HCT116 (cell line): ENCODE data around the gene NDUFA5. TPM values are rescaled to one million over a fixed set of nuclear protein-coding genes. Genes with fewer than 3 reads are reported as not detected.

Experiments
- ATAC-seq: fragments of 200-7000 bp; cut with Tn5 transposase; 2 replicates; pipeline ENCODE4 v1.9.1; 2020; ENCODE audit warnings: mild to moderate bottlenecking, moderate library complexity
- BruUV-seq: library from RNA; stranded (reverse); fragments of 400-500 nt; replicated peaks from 2 replicates; lab custom pipeline; 2021; lab: Mats Ljungman, UMichigan
- CTCF ChIA-PET: fragments of 300-600 bp; sonication (Branson Sonifier 250); formaldehyde crosslinking; loops from one replicate; lab custom pipeline; 2021; ENCODE audit warnings: antibody characterized with exemption; lab: Charles Lee
- POLR2A ChIA-PET: fragments of 300-600, 350-600 bp; sonication (Branson Sonifier 250); formaldehyde crosslinking; loops from one replicate; lab custom pipeline; 2021; ENCODE audit warnings: antibody characterized with exemption; lab: Charles Lee
- RAD21 ChIA-PET, 2 experiments: fragments of 300-600 bp; sonication (Branson Sonifier 250); formaldehyde crosslinking; loops; one replicate each; lab custom pipeline; 2023; ENCODE audit warnings: low total read pairs in 2 of 2; ENCODE audit not compliant: uncharacterized antibody in 2 of 2, unreplicated experiment in 2 of 2, low non-redundant PET in 1 of 2; lab: Charles Lee
- DNase-seq: peaks from one replicate; pipeline ENCODE4 v3.0.0-alpha.2; 2010; ENCODE audit warnings: low read depth, low spot score
- H2AFZ ChIP-seq: fragments of 200-600 bp; shearing (Covaris generic), sonication (generic); 2 replicates; pipeline ENCODE4 v1.6.1; 2017; ENCODE audit warnings: low read depth, mixed run types, mixed read lengths, antibody characterized with exemption, low read length; ENCODE audit not compliant: poor library complexity, severe bottlenecking
- H3K27ac ChIP-seq: 2 replicates; pipeline ENCODE4 v1.5.1; 2012; ENCODE audit warnings: low read depth, low read length
- H3K27me3 ChIP-seq: fragments of 200-600 bp; sonication (generic); 2 replicates; pipeline ENCODE4 v1.6.1; 2016; ENCODE audit warnings: mixed run types, low read length, mixed read lengths; ENCODE audit not compliant: insufficient read depth
- H3K36me3 ChIP-seq, 2 experiments: fragments of 200-500 bp in 1 of 2; fragments of 200-600 bp in 1 of 2; sonication (Bioruptor generic) in 1 of 2; sonication (generic) in 1 of 2; 2 replicates each; pipeline versions ENCODE4 v1.5.1 to v1.6.1; 2014 to 2016; ENCODE audit warnings: low read length in 2 of 2, inconsistent platforms in 1 of 2, mixed read lengths in 1 of 2, mixed run types in 1 of 2; ENCODE audit not compliant: insufficient read depth in 2 of 2, control insufficient read depth in 1 of 2
- H3K4me1 ChIP-seq, 2 experiments: fragments of 200-600 bp in 1 of 2; sonication (generic) in 1 of 2; 2 replicates each; pipeline versions ENCODE4 v1.5.1 to v1.6.1; 2012 to 2017; ENCODE audit warnings: low read length in 2 of 2, inconsistent platforms in 1 of 2, mild to moderate bottlenecking in 1 of 2, mixed read lengths in 1 of 2, mixed run types in 1 of 2, moderate library complexity in 1 of 2; ENCODE audit not compliant: insufficient read depth in 2 of 2, control insufficient read depth in 1 of 2
- H3K4me2 ChIP-seq: fragments of 200-600 bp; sonication (generic); 2 replicates; pipeline ENCODE4 v1.6.1; 2017; ENCODE audit warnings: mixed run types, low read length, mixed read lengths
- H3K4me3 ChIP-seq, 2 experiments: fragments of 200-600 bp in 1 of 2; sonication (generic) in 1 of 2; replicated peaks in 1 of 2; 2 replicates each; pipeline ENCODE4 v1.5.1; 2011 to 2016; ENCODE audit warnings: low read length in 2 of 2, control low read depth in 1 of 2, low read depth in 1 of 2, mild to moderate bottlenecking in 1 of 2, mixed read lengths in 1 of 2, mixed run types in 1 of 2
- H3K79me2 ChIP-seq: fragments of 200-600 bp; sonication (generic); 2 replicates; pipeline ENCODE4 v1.6.1; 2017; ENCODE audit warnings: mild to moderate bottlenecking, mixed run types, low read length, moderate library complexity, mixed read lengths; ENCODE audit not compliant: insufficient read depth
- H3K9ac ChIP-seq: fragments of 200-600 bp; sonication (generic); 2 replicates; pipeline ENCODE4 v1.6.1; 2016; ENCODE audit warnings: low read length, mixed read lengths
- H3K9me2 ChIP-seq: fragments of 200-600 bp; sonication (generic), shearing (Covaris generic); 2 replicates; pipeline ENCODE4 v1.6.1; 2017; ENCODE audit warnings: mixed run types, mild to moderate bottlenecking, moderate library complexity; ENCODE audit not compliant: insufficient read depth
- H3K9me3 ChIP-seq, 2 experiments: fragments of 200-500 bp in 1 of 2; fragments of 200-600 bp in 1 of 2; sonication (Bioruptor generic) in 1 of 2; sonication (generic) in 1 of 2; 2 replicates each; pipeline ENCODE4 v1.6.1; 2014 to 2017; ENCODE audit warnings: low read length in 2 of 2, mixed read lengths in 2 of 2, inconsistent platforms in 1 of 2, low read depth in 1 of 2, mild to moderate bottlenecking in 1 of 2, mixed run types in 1 of 2, moderate library complexity in 1 of 2; ENCODE audit not compliant: control insufficient read depth in 1 of 2, insufficient read depth in 1 of 2
- H4K20me1 ChIP-seq: fragments of 200-600 bp; sonication (generic), shearing (Covaris generic); 2 replicates; pipeline ENCODE4 v1.6.1; 2017; ENCODE audit warnings: mixed run types, mild to moderate bottlenecking, moderate library complexity; ENCODE audit not compliant: insufficient read depth
- ATF3 ChIP-seq: IDR thresholded peaks from 2 replicates; pipeline ENCODE4 v1.6.1; 2012
- CBX3 ChIP-seq: IDR thresholded peaks from 2 replicates; pipeline ENCODE4 v1.6.1; 2012; ENCODE audit warnings: low read depth
- CTCF ChIP-seq, 3 experiments: fragments of 200-600 bp in 1 of 3; sonication (generic) in 1 of 3; IDR thresholded peaks in 2 of 3; conservative IDR thresholded peaks in 1 of 3; 2 replicates each; pipeline ENCODE4 v1.5.1; 2012 to 2017; ENCODE audit warnings: low read depth in 2 of 3, low read length in 2 of 3, antibody characterized with exemption in 1 of 3, borderline replicate concordance in 1 of 3, control low read depth in 1 of 3, mild to moderate bottlenecking in 1 of 3, mixed read lengths in 1 of 3, mixed run types in 1 of 3, moderate library complexity in 1 of 3; ENCODE audit not compliant: insufficient read depth in 1 of 3
- EGR1 ChIP-seq: IDR thresholded peaks from 2 replicates; pipeline ENCODE4 v1.6.1; 2012; ENCODE audit warnings: low read depth
- ELF1 ChIP-seq: IDR thresholded peaks from 2 replicates; pipeline ENCODE4 v1.6.1; 2012; ENCODE audit warnings: low read depth, borderline replicate concordance
- EZH2 ChIP-seq: fragments of 200-600 bp; sonication (generic); IDR thresholded peaks from 2 replicates; pipeline ENCODE4 v1.6.1; 2017; ENCODE audit warnings: antibody characterized with exemption, mixed run types
- EZH2phosphoT487 ChIP-seq: fragments of 200-600 bp; IDR thresholded peaks from 2 replicates; pipeline ENCODE4 v1.6.1; 2018; ENCODE audit warnings: antibody characterized with exemption, borderline replicate concordance
- JUND ChIP-seq: IDR thresholded peaks from 2 replicates; pipeline ENCODE4 v1.6.1; 2012
- POLR2A ChIP-seq: IDR thresholded peaks from 2 replicates; pipeline ENCODE4 v1.7.0; 2011; ENCODE audit warnings: borderline replicate concordance; ENCODE audit not compliant: insufficient read depth, insufficient read length; ENCODE audit errors: extremely low read depth
- POLR2AphosphoS5 ChIP-seq: IDR thresholded peaks from 2 replicates; pipeline ENCODE4 v1.6.1; 2011; ENCODE audit warnings: mild to moderate bottlenecking, low read depth, low read length, moderate library complexity
- RAD21 ChIP-seq: IDR thresholded peaks from 2 replicates; pipeline ENCODE4 v1.6.1; 2012; ENCODE audit warnings: low read depth, mild to moderate bottlenecking
- SIN3A ChIP-seq: IDR thresholded peaks from 2 replicates; pipeline ENCODE4 v1.6.1; 2012; ENCODE audit warnings: low read depth
- SP1 ChIP-seq: IDR thresholded peaks from 2 replicates; pipeline ENCODE4 v1.6.1; 2012; ENCODE audit warnings: low read depth
- SRF ChIP-seq: IDR thresholded peaks from 2 replicates; pipeline ENCODE4 v1.6.1; 2012; ENCODE audit warnings: low read depth
- YY1 ChIP-seq: IDR thresholded peaks from 2 replicates; pipeline ENCODE4 v1.6.1; 2011; ENCODE audit warnings: low read length, low read depth, moderate library complexity, mild to moderate bottlenecking; ENCODE audit not compliant: insufficient replicate concordance; ENCODE audit errors: extremely low read depth
- ZBTB33 ChIP-seq: IDR thresholded peaks from 2 replicates; pipeline ENCODE4 v1.6.1; 2011; ENCODE audit warnings: mild to moderate bottlenecking, low read length, moderate library complexity; ENCODE audit not compliant: insufficient replicate concordance; ENCODE audit errors: extremely low read depth
- ZFX ChIP-seq: fragments of 450-650 bp; IDR thresholded peaks from 2 replicates; pipeline ENCODE4 v1.6.1; 2017
- ZNF274 ChIP-seq: fragments of 200-500 bp; sonication (Bioruptor generic); IDR thresholded peaks from 2 replicates; pipeline ENCODE4 v1.6.1; 2014; ENCODE audit warnings: mild to moderate bottlenecking, low read depth, low read length, inconsistent platforms
- intact Hi-C: fragments of 100-400 bp; cut with micrococcal nuclease; formaldehyde crosslinking; loops from 2 replicates; pipeline ENCODE4 v1.10.0; 2022
- total RNA-seq: library from RNA; stranded (reverse); gene quantifications from one replicate; pipeline ENCODE4 v1.2.1, GENCODE V29; 2021; ENCODE audit not compliant: unreplicated experiment

The NDUFA5 gene
- total RNA-seq, 1 experiment from 2014 or later: 64.2 TPM

GRCh38 chr7:123538897-123539296, 18.7 kb downstream of the NDUFA5 start (continued):
- TF ChIP-seq SP1 (no peak), ZBTB33 (no peak), CBX3 (no peak), ZNF274 (no peak), POLR2AphosphoS5 (no peak), CTCF (IDR thresholded peaks at IDR 0.05 in 2 of 3, conservative IDR thresholded peaks at IDR 0.05 in 1 of 3; ENCODE audit: borderline replicate concordance in 1 of 3, insufficient read depth in 1 of 3, low read depth in 2 of 3, low read length in 2 of 3) (no peak), RAD21 (no peak)

GRCh38 chr7:123538189-123538714, 19.4 kb downstream of the NDUFA5 start:
- DNase-seq (peak; percentile 60), ATAC-seq (no peak; the same call in 1 of the 2 replicates)
- ChIA-PET RAD21 (no interaction called here), CTCF (interaction anchor here (3.0 kb wide), 1 partner anchor 44 kb away, joined by 13 read pairs; no protein-coding TSS in a partner anchor), POLR2A (no interaction called here)
- peak overlapping the region; percentile 29 for H3K9ac ChIP-seq
- peaks cover 11 to 33% of the 10 kb centered on the region in 2 experiments for H3K4me1 ChIP-seq
- H3K27ac ChIP-seq: peak overlapping the region; percentile 32; the same call in 1 of the 2 replicates
- H3K36me3 ChIP-seq: no peaks in the 10 kb centered on the region
- intact Hi-C loops: no loop called here
- no peaks in the 10 kb centered on the region for H4K20me1 ChIP-seq
- BruUV-seq: no TSS peak
- H3K9me2 ChIP-seq: no peaks in the 10 kb centered on the region
- peak overlapping the region; percentile 60 for H3K4me2 ChIP-seq
- peak overlapping the region in 1 of 2 experiments; percentile 20; a peak in 2 of 4 replicates for H3K4me3 ChIP-seq
- no peaks in the 10 kb centered on the region for H3K27me3 ChIP-seq
- no peaks in the 10 kb centered on the region for H3K79me2 ChIP-seq
- no peaks in the 10 kb centered on the region for H3K9me3 ChIP-seq
- no peak overlapping the region for H2AFZ ChIP-seq
- TF ChIP-seq ZNF274 (no peak), YY1 (no peak), ZFX (no peak), EGR1 (peak; percentile 31; the same call in 1 of the 2 replicates), JUND (peak; percentile 74), POLR2AphosphoS5 (no peak), EZH2 (no peak), ATF3 (no peak), ZBTB33 (no peak), RAD21 (no peak), POLR2A (no peak), ELF1 (no peak), EZH2phosphoT487 (no peak), SIN3A (0 out of 2 replicates have a peak, but pooled peaks have one; percentile 20), SRF (no peak)
